Heart left ventricle (tissue), 16 donors: ENCODE data around the gene IMMP2L. TPM values are rescaled to one million over a fixed set of nuclear protein-coding genes. Genes with fewer than 3 reads are reported as not detected.

Source experiments
- ATAC-seq, 4 donors: fragments of 200-7000 bp; cut with Tn5 transposase; one replicate each; pipeline ENCODE4 v1.9.1; 2020 to 2022; ENCODE audit warnings: moderate library complexity in 4 of 4, mild to moderate bottlenecking in 3 of 4, moderate number of reproducible peaks in 1 of 4
- DNase-seq, 5 donors: peaks; one replicate each; pipeline ENCODE4 v3.0.0-alpha.2; 2020
- H3K27ac ChIP-seq, 12 donors: fragments of 200-600 bp; sonication (generic) in 4 of 12; one replicate each; pipeline versions ENCODE4 v1.5.0 to v1.8.0; 2016 to 2022; ENCODE audit warnings: mild to moderate bottlenecking in 2 of 12
- H3K27me3 ChIP-seq, 9 donors: fragments of 200-600 bp; sonication (generic) in 2 of 9; one replicate each; pipeline versions ENCODE4 v1.5.1 to v1.8.0; 2016 to 2022; ENCODE audit warnings: mild to moderate bottlenecking in 3 of 9
- H3K36me3 ChIP-seq, 9 donors: fragments of 200-600 bp; sonication (generic) in 2 of 9; one replicate each; pipeline versions ENCODE4 v1.5.0 to v1.8.0; 2018 to 2022; ENCODE audit warnings: mild to moderate bottlenecking in 2 of 9
- H3K4me1 ChIP-seq, 12 donors: fragments of 200-600 bp; sonication (generic) in 4 of 12; one replicate each; pipeline versions ENCODE4 v1.5.0 to v1.8.0; 2016 to 2022; ENCODE audit warnings: mild to moderate bottlenecking in 3 of 12
- H3K4me3 ChIP-seq, 12 donors: fragments of 200-600 bp; sonication (generic) in 4 of 12; one replicate each; pipeline versions ENCODE4 v1.5.0 to v1.8.0; 2017 to 2022; ENCODE audit warnings: mild to moderate bottlenecking in 9 of 12, moderate library complexity in 4 of 12
- H3K9me3 ChIP-seq, 12 donors: fragments of 200-600 bp; sonication (generic) in 4 of 12; one replicate each; pipeline versions ENCODE4 v1.5.0 to v1.8.0; 2016 to 2022; ENCODE audit warnings: mild to moderate bottlenecking in 1 of 12
- CTCF ChIP-seq, 12 donors: fragments of 200-600 bp; sonication (generic) in 4 of 12; IDR thresholded peaks; one replicate each; pipeline versions ENCODE4 v1.5.0 to v1.8.0; 2018 to 2022; ENCODE audit warnings: antibody characterized with exemption in 12 of 12, mild to moderate bottlenecking in 5 of 12
- POLR2A ChIP-seq, 2 donors: fragments of 450-650 bp; IDR thresholded peaks; one replicate each; pipeline ENCODE4 v1.6.1; 2017; ENCODE audit warnings: antibody characterized with exemption in 2 of 2, mild to moderate bottlenecking in 2 of 2, moderate library complexity in 2 of 2
- WGBS, 4 donors: extraction: QIAGEN DNeasy Blood & Tissue Kit in 2 of 4; methylation state at CpG; one replicate each; pipeline versions ENCODE4 v1.1.5 to v1.1.7; 2013 to 2018; 5-methylcytosine and 5-hydroxymethylcytosine counted together
- intact Hi-C, 10 donors: fragments of 100-400 bp; cut with DNase I; formaldehyde crosslinking; loops; one replicate each; pipeline versions ENCODE4 v1.11.1 to v1.14.2; 2022
- polyA plus RNA-seq, 2 donors: library from polyadenylated mRNA; stranded (reverse); fragments of 200-250 nt; gene quantifications; one replicate each; pipeline ENCODE4 v1.2.3, GENCODE V29; 2013
- total RNA-seq, 9 donors: library from RNA; depleted of rRNA in 2 of 9; stranded (reverse); fragments of >200 nt in 2 of 9; fragmentation: NEBNext Ultra II Directional in 3 of 9; extraction: Animal tissue kit (Norgen Biotek cat#: 25700) in 3 of 9; gene quantifications; one replicate each; pipeline versions ENCODE4 v1.1.0 to v1.2.4, GENCODE V29; 2016 to 2023
- donor health status: ischemic (EF 13 %, LVEDD 7.1; RV severe dilation, severe dysfunction).
- donor health status: healthy with polysubstance abuse.
- donor health status: DM: no; HTN: yes; CAD: no.
- donor health status: DM: no; HTN: no; CAD: no.
- donor health status: ischemic (EF 25% LVEDD 6.9; RV normal size, moderate dysfunction).
- donor health status: ischemic (EF 25% LVEDD 5.7; RV mildly dilated, moderate dysfunction).
- donor health status: healthy.
- donor health status: DM: yes; HTN: yes; CAD: no.
- donor health status: ischemic (EF 35%, LVEDD 5.7; RV mildly dilated, moderate dysfunction).
- donor health status: nonischemic (EF 11% LVEDD 7.7; RV severe dilation, severe dysfunction).
- donor health status: DM: yes; HTN: yes; CAD: no.
- donor health status: PGD.
- donor health status: ischemic (EF 29% LVEDD 5.4; RV normal size, mild dysfunction).
- donor health status: nonischemic (EF 23%, LVEDD 6.1; RV moderate dilation, normal function).

The IMMP2L gene
- total and polyA plus RNA-seq, 11 donors, result 5.1 to 17.2 (median 15.9) TPM

- Histone ChIP-seq H3K36me3 (no peaks in the 10 kb centered on the region), H3K4me1 (peaks cover 0 to 25% (median 0%) of the 10 kb centered on the region in 12 donors), H3K27ac (no peak overlapping the region), H3K27me3 (no peaks in the 10 kb centered on the region), H3K9me3 (no peaks in the 10 kb centered on the region), H3K4me3 (no peak overlapping the region)
- intact Hi-C loops, result no loop called here
- DNase-seq (no peak), ATAC-seq (no peak)
- TF ChIP-seq POLR2A (IDR thresholded peaks at IDR 0.05) (no peak), CTCF (IDR thresholded peaks at IDR 0.05) (no peak)
These were observed 326.6 kb downstream of the IMMP2L start for GRCh38 chr7:111235709-111236108.

GRCh38 chr7:111232249-111233084, 329.8 kb downstream of the IMMP2L start:
- Histone ChIP-seq H3K4me1 (peaks cover 0 to 10% (median 0%) of the 10 kb centered on the region in 12 donors), H3K36me3 (no peaks in the 10 kb centered on the region), H3K4me3 (no peak overlapping the region), H3K27ac (no peak overlapping the region), H3K9me3 (no peaks in the 10 kb centered on the region), H3K27me3 (no peaks in the 10 kb centered on the region)
- no peak for DNase-seq
- no peak for ATAC-seq
- TF ChIP-seq CTCF (IDR thresholded peaks at IDR 0.05) (no peak), POLR2A (IDR thresholded peaks at IDR 0.05) (no peak)
- intact Hi-C loops, result no loop called here
- 76 to 79% (median 77%) methylated on average over 3 of the region's 3 CpGs for WGBS, 4 donors

DNA sequence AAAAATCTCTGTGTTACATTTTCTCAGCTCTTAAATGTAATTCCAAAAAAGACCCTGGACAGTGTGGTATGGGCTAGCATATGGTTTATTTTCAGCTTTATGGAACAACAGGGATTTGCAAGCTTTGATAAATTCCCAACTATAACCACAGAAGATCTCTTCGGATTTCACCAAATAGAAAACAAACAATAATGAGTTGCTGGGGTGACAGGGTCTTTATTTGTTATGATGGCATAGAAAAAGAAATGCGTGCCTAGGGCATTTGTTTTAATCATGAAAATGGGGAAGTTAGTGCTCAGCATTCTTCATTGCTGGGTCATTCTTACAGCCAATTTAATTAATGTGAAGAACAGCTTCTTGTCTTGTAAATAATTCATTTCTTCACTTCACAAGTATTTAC, 332.4 kb downstream of the IMMP2L start:
- Histone ChIP-seq H3K4me1 (peaks cover 0 to 10% (median 0%) of the 10 kb centered on the region in 12 donors), H3K4me3 (no peak overlapping the region), H3K27me3 (no peaks in the 10 kb centered on the region), H3K27ac (no peak overlapping the region), H3K9me3 (no peaks in the 10 kb centered on the region), H3K36me3 (no peaks in the 10 kb centered on the region)
- DNase-seq, result no peak
- ATAC-seq, result no peak
- 72 to 81% (median 76%) methylated on average over 2 of the region's 2 CpGs for WGBS, 4 donors
- TF ChIP-seq POLR2A (IDR thresholded peaks at IDR 0.05), result no peak
- no peak for TF ChIP-seq CTCF (IDR thresholded peaks at IDR 0.05)
- intact Hi-C loops, result no loop called here

GRCh38 chr7:111229181-111229740, 333.0 kb downstream of the IMMP2L start:
- no peak for DNase-seq
- Histone ChIP-seq H3K4me1 (peaks cover 0 to 10% (median 0%) of the 10 kb centered on the region in 12 donors), H3K27me3 (no peaks in the 10 kb centered on the region), H3K36me3 (no peaks in the 10 kb centered on the region), H3K4me3 (no peak overlapping the region), H3K9me3 (no peaks in the 10 kb centered on the region), H3K27ac (no peak overlapping the region)
- intact Hi-C loops, result no loop called here
- TF ChIP-seq CTCF (IDR thresholded peaks at IDR 0.05) (no peak), POLR2A (IDR thresholded peaks at IDR 0.05) (no peak)
- WGBS, 4 donors, result 96 to 98% (median 97%) methylated on average over 4 of the region's 4 CpGs
- ATAC-seq, result no peak
